Thyroid gland (tissue), 4 donors: ENCODE data around the gene RNF113B. TPM values are rescaled to one million over a fixed set of nuclear protein-coding genes. Genes with fewer than 3 reads are reported as not detected.
A peak's percentile ranks its signal among the peaks of the same experiment; 100 is the strongest.

Source experiments
- DNase-seq, 2 donors: peaks; one replicate each; pipeline ENCODE4 v3.0.0-alpha.2; 2019
- H3K27ac ChIP-seq, 3 donors: fragments of 200-600 bp; sonication (generic); 1 replicate in 2 of 3; 2 replicates in 1 of 3; pipeline ENCODE4 v1.5.1; 2016 to 2019; ENCODE audit warnings: mild to moderate bottlenecking in 1 of 3, moderate library complexity in 1 of 3
- H3K27me3 ChIP-seq: fragments of 200-600 bp; sonication (generic); one replicate; pipeline ENCODE4 v1.5.1; 2019
- H3K36me3 ChIP-seq, 2 donors: fragments of 200-600 bp; sonication (generic); one replicate each; pipeline ENCODE4 v1.5.1; 2016 to 2019
- H3K4me1 ChIP-seq, 2 donors: fragments of 200-600 bp; sonication (generic); one replicate each; pipeline ENCODE4 v1.5.1; 2017 to 2019
- H3K4me3 ChIP-seq, 3 donors: fragments of 200-600 bp; sonication (generic); replicated peaks in 1 of 3; 1 replicate in 2 of 3; 2 replicates in 1 of 3; pipeline ENCODE4 v1.5.1; 2016; ENCODE audit warnings: mild to moderate bottlenecking in 1 of 3
- H3K9me3 ChIP-seq: fragments of 200-600 bp; sonication (generic); one replicate; pipeline ENCODE4 v1.5.1; 2017
- CTCF ChIP-seq, 6 experiments: fragments of 200-600 bp in 3 of 6; fragments of 450-650 bp in 3 of 6; sonication (generic) in 3 of 6; IDR thresholded peaks; one replicate each; pipeline ENCODE4 v1.5.1; 2016 to 2019; ENCODE audit warnings: antibody characterized with exemption in 6 of 6, mild to moderate bottlenecking in 2 of 6, inconsistent platforms in 1 of 6, moderate library complexity in 1 of 6
- POLR2A ChIP-seq, 2 donors: fragments of 450-650 bp; IDR thresholded peaks; one replicate each; pipeline ENCODE4 v1.6.1; 2017; ENCODE audit warnings: antibody characterized with exemption in 2 of 2, mild to moderate bottlenecking in 2 of 2, moderate library complexity in 1 of 2
- WGBS, 2 donors: methylation state at CpG; one replicate each; pipeline ENCODE4 v1.1.5; 2017; 5-methylcytosine and 5-hydroxymethylcytosine counted together
- intact Hi-C: fragments of 100-400 bp; cut with DNase I; formaldehyde crosslinking; loops from one replicate; pipeline ENCODE4 v1.15.1; 2023
- total RNA-seq, 4 donors: library from RNA; depleted of rRNA; stranded (reverse); fragments of >200 nt; gene quantifications; one replicate each; pipeline ENCODE4 v1.2.3, GENCODE V29; 2016

RNF113B gene
- total RNA-seq, 4 donors from 2014 or later = not detected

- no peak for DNase-seq
- peaks cover 46 to 60% of the 10 kb centered on the region in 2 donors for H3K4me1 ChIP-seq
- intact Hi-C loops = no loop called here
- no peak overlapping the region for H3K4me3 ChIP-seq
- no peaks in the 10 kb centered on the region for H3K36me3 ChIP-seq
- no peaks in the 10 kb centered on the region for H3K27me3 ChIP-seq
- TF ChIP-seq POLR2A (IDR thresholded peaks at IDR 0.05) = no peak
- TF ChIP-seq CTCF (IDR thresholded peaks at IDR 0.05) = no peak
- peak overlapping the region; percentile 74 to 87 (median 87) for H3K27ac ChIP-seq
- 81 to 84% methylated on average over 6 of the region's 6 CpGs for WGBS, 2 donors
- no peaks in the 10 kb centered on the region for H3K9me3 ChIP-seq
These were observed 38.4 kb upstream of the RNF113B start for GRCh38 chr13:98215508-98215907.

GRCh38 chr13:98214707-98215106 lies 37.6 kb upstream of the RNF113B start:
- Histone ChIP-seq H3K4me1 (peaks cover 40 to 55% of the 10 kb centered on the region in 2 donors), H3K27me3 (no peaks in the 10 kb centered on the region), H3K27ac (peak overlapping the region; percentile 74 to 87 (median 87)), H3K36me3 (no peaks in the 10 kb centered on the region), H3K9me3 (no peaks in the 10 kb centered on the region), H3K4me3 (no peak overlapping the region)
- DNase-seq = peak; percentile 80 to 83
- 34 to 37% methylated on average over 6 of the region's 6 CpGs for WGBS, 2 donors
- TF ChIP-seq POLR2A (IDR thresholded peaks at IDR 0.05) (peak in 1 of 2 donors; percentile 16), CTCF (IDR thresholded peaks at IDR 0.05) (peak in 1 of 6 experiments; percentile 5)
- intact Hi-C loops = no loop called here

- Histone ChIP-seq H3K4me1 (peaks cover 39 to 52% of the 10 kb centered on the region in 2 donors), H3K9me3 (no peaks in the 10 kb centered on the region), H3K27ac (peak overlapping the region; percentile 74 to 87 (median 76)), H3K27me3 (no peaks in the 10 kb centered on the region), H3K36me3 (no peaks in the 10 kb centered on the region), H3K4me3 (no peak overlapping the region)
- DNase-seq = peak; percentile 32 to 35
- WGBS, 2 donors = 43 to 46% methylated on average over 11 to 16 of the region's 16 CpGs
- intact Hi-C loops = no loop called here
- no peak for TF ChIP-seq POLR2A (IDR thresholded peaks at IDR 0.05)
- TF ChIP-seq CTCF (IDR thresholded peaks at IDR 0.05) = no peak
These were observed 37.1 kb upstream of the RNF113B start for GRCh38 chr13:98214008-98214643.

- peaks cover 39 to 50% of the 10 kb centered on the region in 2 donors for H3K4me1 ChIP-seq
- H3K36me3 ChIP-seq = no peaks in the 10 kb centered on the region
- no peak overlapping the region for H3K4me3 ChIP-seq
- H3K27ac ChIP-seq = peak overlapping the region in 2 of 3 donors; percentile 74 to 87
- TF ChIP-seq POLR2A (IDR thresholded peaks at IDR 0.05) (no peak), CTCF (IDR thresholded peaks at IDR 0.05) (no peak)
- intact Hi-C loops = no loop called here
- H3K9me3 ChIP-seq = no peaks in the 10 kb centered on the region
- no peak for DNase-seq
- no peaks in the 10 kb centered on the region for H3K27me3 ChIP-seq
- WGBS, 2 donors = 88 to 90% methylated on average over 8 of the region's 8 CpGs
These were observed 36.3 kb upstream of the RNF113B start for GRCh38 chr13:98213354-98213753.

GRCh38 chr13:98212763-98213162 lies 35.7 kb upstream of the RNF113B start:
- H3K27me3 ChIP-seq = no peaks in the 10 kb centered on the region
- H3K4me3 ChIP-seq = no peak overlapping the region
- H3K36me3 ChIP-seq = no peaks in the 10 kb centered on the region
- peaks cover 39 to 46% of the 10 kb centered on the region in 2 donors for H3K4me1 ChIP-seq
- intact Hi-C loops = no loop called here
- 91 to 92% methylated on average over 5 of the region's 5 CpGs for WGBS, 2 donors
- no peak overlapping the region for H3K27ac ChIP-seq
- no peak for TF ChIP-seq CTCF (IDR thresholded peaks at IDR 0.05)
- TF ChIP-seq POLR2A (IDR thresholded peaks at IDR 0.05) = no peak
- H3K9me3 ChIP-seq = no peaks in the 10 kb centered on the region
- no peak for DNase-seq
